ENCODE measurements around the gene SYT17. TPM values are rescaled to one million over a fixed set of nuclear protein-coding genes. Genes with fewer than 3 reads are reported as not detected.

The SYT17 gene
- total and polyA plus RNA-seq, 10 of the 15 experiments (the other 5 are each of a cell fraction or from before 2014, with no cell fraction given) = 3.7 to 12.3 (median 5.0) TPM

GRCh38 chr16:19238406-19238805 lies 70.4 kb downstream of the SYT17 start:
- H3K9me3 ChIP-seq (replicated peaks; ENCODE audit: control insufficient read depth, insufficient read depth, low read length) = peaks cover 4% of the 10 kb centered on the region
- FAIRE-seq (no peak), ATAC-seq (no peak)

More at GRCh38 chr16:19238406-19238805, 70.4 kb downstream of the SYT17 start:
- ChIA-PET POLR2A (no interaction called here), RAD21 (ENCODE audit: unreplicated experiment) (no interaction called here), CTCF (interaction anchor here (0.5 kb wide), 1 partner anchor 109 kb away, joined by 3 read pairs; no protein-coding TSS in a partner anchor), SMC1A (ENCODE audit: uncharacterized antibody, unreplicated experiment) (no interaction called here)
- BruUV-seq (replicated peaks) = no TSS peak
- Histone ChIP-seq H4K20me1 (ENCODE audit: control insufficient read depth, insufficient read depth) (no peaks in the 10 kb centered on the region), H3K36me3 (ENCODE audit: control insufficient read depth in 2 of 2, insufficient read depth in 2 of 2, low read length in 1 of 2) (no peaks in the 10 kb centered on the region), H3K27ac (ENCODE audit: control insufficient read depth, insufficient read depth) (no peak overlapping the region), H3K9ac (ENCODE audit: control insufficient read depth, insufficient read depth, low read length) (no peak overlapping the region), H3K4me1 (ENCODE audit: control insufficient read depth, insufficient read depth, low read length) (no peaks in the 10 kb centered on the region), H2AFZ (ENCODE audit: control insufficient read depth, low read depth, low read length) (no peak overlapping the region), H3K4me3 (no peak overlapping the region), H3K27me3 (replicated peaks in 1 of 2; ENCODE audit: control insufficient read depth in 2 of 2, insufficient read depth in 2 of 2, low read length in 1 of 2) (no peaks in the 10 kb centered on the region), H3K4me2 (ENCODE audit: control insufficient read depth, insufficient read depth) (no peak overlapping the region), H3K79me2 (ENCODE audit: control insufficient read depth, insufficient read depth, low read length) (no peaks in the 10 kb centered on the region)
- intact Hi-C loops (cut with micrococcal nuclease; ENCODE audit: unreplicated experiment) = no loop called here
- in situ Hi-C loops (cut with MboI) = no loop called here
- no peak for DNase-seq (ENCODE audit: low read depth, low spot score)
- WGBS (ENCODE audit: insufficient coverage, insufficient replicate concordance, low lambda C conversion rate, missing lambda C conversion rate) = 54% methylated on average over 4 of the region's 4 CpGs
- TF ChIP-seq PML (IDR thresholded peaks at IDR 0.05; ENCODE audit: low read length) (no peak), E4F1 (IDR thresholded peaks at IDR 0.05; ENCODE audit: borderline replicate concordance, partially characterized antibody) (no peak), CBX3 (IDR thresholded peaks at IDR 0.05; ENCODE audit: borderline replicate concordance, low read depth) (no peak)

Data from GM12878 (cell line).